GM12892 (cell line): Measurements from ENCODE around the gene RAD50.

ENCODE experiments used
- POLR2A ChIP-seq: IDR thresholded peaks from 2 replicates; pipeline ENCODE4 v1.6.1; 2011; ENCODE audit warnings: low read depth, low read length, control low read depth
- POLR2AphosphoS5 ChIP-seq: IDR thresholded peaks from 2 replicates; pipeline ENCODE4 v1.6.1; 2011; ENCODE audit warnings: low read depth, low read length, control low read depth
- TAF1 ChIP-seq: IDR thresholded peaks from 2 replicates; pipeline ENCODE4 v1.6.1; 2011; ENCODE audit warnings: low read depth, mild to moderate bottlenecking, control low read depth, low read length, borderline replicate concordance

DNA sequence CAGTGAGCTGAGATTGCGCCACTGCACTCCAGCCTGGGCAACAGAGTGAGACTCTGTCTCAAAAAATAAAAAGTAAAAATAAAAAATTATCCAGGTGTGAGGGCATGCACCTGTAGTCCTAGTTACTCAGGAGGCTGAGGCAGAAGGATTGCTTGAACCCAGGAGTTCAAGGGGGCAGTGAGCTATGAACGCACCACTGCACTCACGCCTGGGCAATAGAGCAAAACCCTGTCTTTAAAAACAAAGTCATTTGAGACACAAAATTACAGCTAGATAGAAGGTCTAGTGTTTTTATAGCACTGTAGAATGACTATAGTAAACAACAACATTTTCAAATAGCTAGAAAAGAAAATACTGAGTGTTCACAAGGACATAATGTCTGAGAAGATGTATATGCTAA lies 133.4 kb downstream of the RAD50 start:
- TF ChIP-seq POLR2A (no peak), POLR2AphosphoS5 (no peak), TAF1 (no peak)
